HepG2 (cell line): ENCODE results near the gene TSPAN11. TPM values are rescaled to one million over a fixed set of nuclear protein-coding genes. Genes with fewer than 3 reads are reported as not detected.
"Not testable (repeated sequence)": the region's sequence is repeated elsewhere in the genome, so short reads cannot be mapped to it uniquely, and the experiment has no call there.

Source experiments
- ATAC-seq: fragments of 200-7000 bp; cut with Tn5 transposase; 3 replicates; pipeline ENCODE4 v1.9.1; 2020; ENCODE audit warnings: mild to moderate bottlenecking, moderate library complexity
- BruUV-seq: library from RNA; stranded (reverse); fragments of 400-500 nt; replicated peaks from 2 replicates; lab custom pipeline; 2021; lab: Mats Ljungman, UMichigan
- CTCF ChIA-PET: fragments of 300-600 bp; formaldehyde crosslinking; extraction: SDS; loops from one replicate; lab custom pipeline; 2021; ENCODE audit warnings: low total read pairs, inconsistent platforms, low intra/inter-chr PET ratio; lab: Yijun Ruan, JAX
- POLR2A ChIA-PET: fragments of 350-600 bp; sonication (Branson Sonifier 250); formaldehyde crosslinking; loops from one replicate; lab custom pipeline; 2020; ENCODE audit warnings: antibody characterized with exemption, inconsistent platforms; lab: Yijun Ruan, JAX
- DNase-seq: peaks from one replicate; pipeline ENCODE4 v3.0.0-alpha.2; 2015; ENCODE audit warnings: low spot score
- FAIRE-seq: peaks from 3 replicates; lab custom pipeline; 2011; peaks lifted over from hg19 to GRCh38; lab: Jason Lieb, UNC
- H2AFZ ChIP-seq: one replicate; pipeline ENCODE4 v1.6.1; 2011; ENCODE audit warnings: low read length, inconsistent platforms
- H3K27ac ChIP-seq: fragments of 300-600 bp; 3 replicates; pipeline ENCODE4 v1.8.0; 2011; ENCODE audit warnings: mixed run types, mild to moderate bottlenecking, mixed read lengths, low read length, inconsistent platforms; ENCODE audit not compliant: insufficient read depth; ENCODE audit errors: extremely low read length
- H3K27me3 ChIP-seq, 2 experiments: fragments of 200-600 bp in 1 of 2; 2 replicates in 1 of 2; 3 replicates in 1 of 2; pipeline versions ENCODE4 v1.6.0 to v1.8.0; 2011; ENCODE audit warnings: low read length in 2 of 2, mild to moderate bottlenecking in 2 of 2, moderate library complexity in 2 of 2, inconsistent platforms in 1 of 2; ENCODE audit not compliant: insufficient read depth in 2 of 2, control insufficient read depth in 1 of 2
- H3K36me3 ChIP-seq, 2 experiments: fragments of 200-600 bp in 1 of 2; replicated peaks in 1 of 2; 2 replicates in 1 of 2; 3 replicates in 1 of 2; pipeline versions ENCODE4 v1.5.1 to v1.8.0; 2011; ENCODE audit warnings: low read length in 2 of 2, inconsistent platforms in 1 of 2; ENCODE audit not compliant: insufficient read depth in 2 of 2, control insufficient read depth in 1 of 2
- H3K4me1 ChIP-seq: 2 replicates; pipeline ENCODE4 v1.5.1; 2012; ENCODE audit warnings: low read length, inconsistent platforms; ENCODE audit not compliant: insufficient read depth
- H3K4me2 ChIP-seq: 2 replicates; pipeline ENCODE4 v1.6.0; 2011; ENCODE audit warnings: low read depth, low read length, inconsistent platforms
- H3K4me3 ChIP-seq, 3 experiments: fragments of 200-600 bp in 1 of 3; sonication (generic), shearing (Covaris generic) in 1 of 3; replicated peaks in 1 of 3; 2 replicates each; pipeline ENCODE4 v1.5.1; 2011 to 2016; ENCODE audit warnings: low read length in 3 of 3, inconsistent platforms in 2 of 3, low read depth in 2 of 3, mild to moderate bottlenecking in 2 of 3, control low read depth in 1 of 3, mixed read lengths in 1 of 3; ENCODE audit not compliant: insufficient read depth in 1 of 3
- H3K79me2 ChIP-seq: one replicate; pipeline ENCODE4 v1.6.1; 2011; ENCODE audit warnings: low read length, inconsistent platforms; ENCODE audit not compliant: insufficient read depth
- H3K9ac ChIP-seq: 2 replicates; pipeline ENCODE4 v1.6.0; 2011; ENCODE audit warnings: mild to moderate bottlenecking, low read depth, low read length, inconsistent platforms; ENCODE audit not compliant: insufficient read depth
- H3K9me3 ChIP-seq: 2 replicates; pipeline ENCODE4 v1.5.1; 2012; ENCODE audit warnings: mild to moderate bottlenecking, low read length
- H4K20me1 ChIP-seq: 2 replicates; pipeline ENCODE4 v1.6.0; 2011; ENCODE audit warnings: inconsistent platforms, mild to moderate bottlenecking, low read length, moderate library complexity; ENCODE audit not compliant: insufficient read depth
- CTCF ChIP-seq: sonication (generic); formaldehyde crosslinking; IDR thresholded peaks from 2 replicates; pipeline ENCODE4 v1.5.0; 2020; ENCODE audit warnings: mild to moderate bottlenecking, missing genetic modification reagents, moderate library complexity
- NR2F6 ChIP-seq, 2 experiments: IDR thresholded peaks; 2 replicates each; pipeline ENCODE4 v1.6.1; 2016; ENCODE audit warnings: antibody characterized with exemption in 1 of 2, mild to moderate bottlenecking in 1 of 2
- PHF5A ChIP-seq: IDR thresholded peaks from one replicate; pipeline ENCODE4 v1.6.1; 2018; ENCODE audit warnings: low read depth, missing genetic modification reagents; ENCODE audit not compliant: unreplicated experiment
- RBFOX2 ChIP-seq: fragments of 200-400 bp; formaldehyde crosslinking; IDR thresholded peaks from 2 replicates; pipeline ENCODE4 v1.6.1; 2017; ENCODE audit warnings: low read depth, mild to moderate bottlenecking, low read length
- SMC3 ChIP-seq: IDR thresholded peaks from 2 replicates; pipeline ENCODE4 v1.6.1; 2011; ENCODE audit warnings: low read length, improper control_type of control experiment
- STAG1 ChIP-seq: sonication (generic); formaldehyde crosslinking; IDR thresholded peaks from 2 replicates; pipeline ENCODE4 v1.4.0; 2020; ENCODE audit warnings: missing genetic modification reagents
- WGBS: methylation state at CpG from one replicate; pipeline ENCODE4 v1.1.6; 2017; ENCODE audit warnings: low lambda C conversion rate; 5-methylcytosine and 5-hydroxymethylcytosine counted together
- in situ Hi-C: cut with HindIII; loops from 2 replicates; pipeline ENCODE4 v1.10.0; 2017; ENCODE audit warnings: low pct_unique_long_range_greater_than_20kb; ENCODE audit not compliant: extremely low pct_ligation_motif_present
- intact Hi-C: fragments of 100-400 bp; cut with micrococcal nuclease; formaldehyde crosslinking; loops from one replicate; pipeline ENCODE4 v1.10.0; 2022; ENCODE audit not compliant: unreplicated experiment
- polyA plus RNA-seq, 8 experiments: library from polyadenylated mRNA; depleted of rRNA in 3 of 8; stranded (reverse) in 7 of 8; unstranded in 1 of 8; fragments of >200 nt; fragmentation: Illumina TruSeq in 4 of 8; extraction: Trizol in 4 of 8; gene quantifications; 2 replicates each; pipeline versions ENCODE4 v1.2.1 to v1.2.3, GENCODE V29; 2011 to 2016; ENCODE audit warnings: low read depth in 4 of 8, missing spikeins in 1 of 8, mixed read lengths in 1 of 8; ENCODE audit not compliant: insufficient read depth in 1 of 8
- total RNA-seq, 5 experiments: library from RNA; depleted of rRNA; stranded (reverse); fragments of >200 nt; fragmentation: Illumina TruSeq; extraction: Trizol; gene quantifications; 2 replicates each; pipeline ENCODE4 v1.2.3, GENCODE V29; 2016; ENCODE audit warnings: low read depth in 1 of 5
- TF ChIP-seq, protein P1 (sequence below): sonication (generic); formaldehyde crosslinking; IDR thresholded peaks from 2 replicates; pipeline ENCODE4 v1.5.0; 2020; ENCODE audit warnings: mild to moderate bottlenecking, missing genetic modification reagents, borderline replicate concordance

The TSPAN11 gene
- total and polyA plus RNA-seq, 2 of the 13 experiments (the other 11 are each of a cell fraction or from before 2014, with no cell fraction given), result 0.01 to 0.07 TPM

DNA sequence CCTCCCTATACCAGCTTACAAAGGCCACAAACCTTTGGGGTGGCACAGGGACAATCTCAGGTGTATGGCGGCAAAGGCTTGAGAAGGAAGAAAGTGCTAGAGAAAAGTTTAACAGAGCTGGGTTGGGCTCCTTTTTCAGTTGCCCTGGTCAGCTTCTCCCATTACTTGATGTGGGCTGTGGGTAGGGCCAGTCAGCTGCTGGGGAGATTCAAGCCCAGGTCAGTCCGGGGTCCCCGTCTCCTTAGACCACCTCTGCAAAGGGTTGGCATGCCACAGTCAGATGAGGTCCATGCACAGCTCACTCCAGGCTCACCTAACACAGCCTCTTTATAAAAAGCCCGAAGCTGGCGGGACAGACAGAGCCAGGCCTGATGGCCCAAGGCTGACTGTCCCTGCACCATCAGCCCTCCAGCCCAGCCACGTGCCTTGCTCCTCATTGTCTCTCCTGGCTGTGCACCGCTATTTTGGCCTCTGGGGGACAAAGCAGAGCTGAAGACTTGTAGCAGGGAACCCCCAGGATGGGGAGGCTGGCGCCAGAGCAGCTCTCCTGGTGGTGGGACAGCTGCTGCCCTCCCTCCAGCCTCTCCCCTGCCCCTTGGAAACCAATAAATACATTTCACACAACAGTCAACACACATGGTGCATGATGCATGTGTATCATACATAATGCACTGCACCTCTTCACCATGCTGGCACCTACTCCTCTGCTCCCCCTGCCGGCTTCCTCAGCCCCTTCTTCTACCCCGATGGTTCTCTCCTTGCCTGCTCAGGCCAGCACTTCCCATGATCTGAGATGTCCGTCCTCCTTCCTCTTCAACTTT is 85.4 kb downstream of the TSPAN11 start:
- Histone ChIP-seq H3K27ac (no peak overlapping the region), H3K9ac (no peak overlapping the region), H2AFZ (no peak overlapping the region), H3K27me3 (peaks cover 0 to 4% of the 10 kb centered on the region in 2 experiments; a peak in 1 of 5 replicates), H3K4me3 (no peak overlapping the region), H3K79me2 (no peaks in the 10 kb centered on the region), H4K20me1 (no peaks in the 10 kb centered on the region), H3K4me2 (no peak overlapping the region), H3K9me3 (no peaks in the 10 kb centered on the region), H3K36me3 (no peaks in the 10 kb centered on the region), H3K4me1 (peaks cover 5% of the 10 kb centered on the region; the same call in 1 of the 2 replicates)
- WGBS, result 46% methylated on average over 5 of the region's 11 CpGs
- intact Hi-C loops (no loop called here), in situ Hi-C loops (no loop called here)
- POLR2A ChIA-PET, result no interaction called here
- BruUV-seq, result no TSS peak
- ATAC-seq (peak; percentile 82), FAIRE-seq (no peak), DNase-seq (no peak)
- CTCF ChIA-PET, result no interaction called here
- TF ChIP-seq CTCF (CRISPR knock-in tag) (peak; percentile 48), NR2F6 (IDR thresholded peaks at IDR 0.05) (no peak), NR2F6 (CRISPR knock-in tag; IDR thresholded peaks at IDR 0.05) (no peak), RBFOX2 (no peak), STAG1 (CRISPR knock-in tag) (peak; percentile 15; the same call in 1 of the 2 replicates), SMC3 (peak; percentile 34), PHF5A (CRISPR knock-in tag) (no peak)
- TF ChIP-seq, protein P1, sequence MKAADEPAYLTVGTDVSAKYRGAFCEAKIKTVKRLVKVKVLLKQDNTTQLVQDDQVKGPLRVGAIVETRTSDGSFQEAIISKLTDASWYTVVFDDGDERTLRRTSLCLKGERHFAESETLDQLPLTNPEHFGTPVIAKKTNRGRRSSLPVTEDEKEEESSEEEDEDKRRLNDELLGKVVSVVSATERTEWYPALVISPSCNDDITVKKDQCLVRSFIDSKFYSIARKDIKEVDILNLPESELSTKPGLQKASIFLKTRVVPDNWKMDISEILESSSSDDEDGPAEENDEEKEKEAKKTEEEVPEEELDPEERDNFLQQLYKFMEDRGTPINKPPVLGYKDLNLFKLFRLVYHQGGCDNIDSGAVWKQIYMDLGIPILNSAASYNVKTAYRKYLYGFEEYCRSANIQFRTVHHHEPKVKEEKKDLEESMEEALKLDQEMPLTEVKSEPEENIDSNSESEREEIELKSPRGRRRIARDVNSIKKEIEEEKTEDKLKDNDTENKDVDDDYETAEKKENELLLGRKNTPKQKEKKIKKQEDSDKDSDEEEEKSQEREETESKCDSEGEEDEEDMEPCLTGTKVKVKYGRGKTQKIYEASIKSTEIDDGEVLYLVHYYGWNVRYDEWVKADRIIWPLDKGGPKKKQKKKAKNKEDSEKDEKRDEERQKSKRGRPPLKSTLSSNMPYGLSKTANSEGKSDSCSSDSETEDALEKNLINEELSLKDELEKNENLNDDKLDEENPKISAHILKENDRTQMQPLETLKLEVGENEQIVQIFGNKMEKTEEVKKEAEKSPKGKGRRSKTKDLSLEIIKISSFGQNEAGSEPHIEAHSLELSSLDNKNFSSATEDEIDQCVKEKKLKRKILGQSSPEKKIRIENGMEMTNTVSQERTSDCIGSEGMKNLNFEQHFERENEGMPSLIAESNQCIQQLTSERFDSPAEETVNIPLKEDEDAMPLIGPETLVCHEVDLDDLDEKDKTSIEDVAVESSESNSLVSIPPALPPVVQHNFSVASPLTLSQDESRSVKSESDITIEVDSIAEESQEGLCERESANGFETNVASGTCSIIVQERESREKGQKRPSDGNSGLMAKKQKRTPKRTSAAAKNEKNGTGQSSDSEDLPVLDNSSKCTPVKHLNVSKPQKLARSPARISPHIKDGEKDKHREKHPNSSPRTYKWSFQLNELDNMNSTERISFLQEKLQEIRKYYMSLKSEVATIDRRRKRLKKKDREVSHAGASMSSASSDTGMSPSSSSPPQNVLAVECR (CRISPR knock-in tag), result no peak

DNA sequence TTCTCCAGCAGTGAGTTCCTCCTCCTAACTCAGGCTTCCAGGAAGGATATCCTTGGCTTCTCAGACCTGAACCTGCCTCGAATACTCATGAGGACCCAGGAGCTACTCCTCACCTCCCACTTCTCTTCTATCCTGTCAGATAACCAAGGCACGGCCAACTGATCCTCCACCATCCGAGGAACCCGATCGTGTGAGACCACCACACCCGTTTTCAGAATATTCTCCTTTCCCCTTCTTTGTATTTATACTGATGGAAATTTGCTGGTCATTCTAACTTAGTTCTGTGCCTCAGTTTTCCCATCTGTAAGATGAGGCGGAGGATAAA is 86.0 kb downstream of the TSPAN11 start:
- H4K20me1 ChIP-seq, H3K4me2 ChIP-seq, H2AFZ ChIP-seq, H3K79me2 ChIP-seq, H3K9me3 ChIP-seq, H3K4me1 ChIP-seq, H3K27me3 ChIP-seq, intact Hi-C loops, H3K9ac ChIP-seq, DNase-seq, POLR2A ChIA-PET, BruUV-seq, H3K27ac ChIP-seq, in situ Hi-C loops, H3K4me3 ChIP-seq, H3K36me3 ChIP-seq, FAIRE-seq, CTCF ChIA-PET, ATAC-seq: not testable (repeated sequence)
- 38% methylated on average over 7 of the region's 7 CpGs for WGBS
